Smooth muscle cell (in vitro differentiated cells): ENCODE data around the gene CCL25. TPM values are rescaled to one million over a fixed set of nuclear protein-coding genes. Genes with fewer than 3 reads are reported as not detected.

Experiments
- polyA plus RNA-seq: library from polyadenylated mRNA; unstranded; fragments of >200 nt; fragmentation: Nextera tagmentation; extraction: Ambion mirVana; gene quantifications from 2 replicates; pipeline ENCODE4 v1.2.1, GENCODE V29; 2016
- total RNA-seq: library from RNA; depleted of rRNA; stranded (reverse); fragments of >200 nt; gene quantifications from 2 replicates; pipeline ENCODE4 v1.2.3, GENCODE V29; 2014

Gene CCL25
- total and polyA plus RNA-seq, 2 experiments from 2014 or later, result 0.91 TPM; not detected in 1

Other genes starting within 250 kb of the CCL25 start
- 8.8 and 10.9 TPM in 2 replicates for gene EVI5L, start 222.5 kb upstream of the CCL25 start, total RNA-seq
- 15.9 and 21.2 TPM in 2 replicates for gene EVI5L, start 222.5 kb upstream of the CCL25 start, polyA plus RNA-seq
- 0.13 TPM in 1 of 2 replicates, not detected in the other for gene PRR36, start 178.4 kb upstream of the CCL25 start, total RNA-seq
- 0.57 and 2.5 TPM in 2 replicates for gene PRR36, start 178.4 kb upstream of the CCL25 start, polyA plus RNA-seq
- 7.6 and 7.8 TPM in 2 replicates for gene LRRC8E, start 164.2 kb upstream of the CCL25 start, total RNA-seq
- 6.3 and 7.4 TPM in 2 replicates for gene LRRC8E, start 164.2 kb upstream of the CCL25 start, polyA plus RNA-seq
- gene MAP2K7, start 148.9 kb upstream of the CCL25 start, total RNA-seq, result 6.7 and 8.2 TPM in 2 replicates
- gene MAP2K7, start 148.9 kb upstream of the CCL25 start, polyA plus RNA-seq, result 9.2 and 13.1 TPM in 2 replicates
- 18.7 and 20.7 TPM in 2 replicates for gene TGFBR3L, start 137.9 kb upstream of the CCL25 start, total RNA-seq
- gene TGFBR3L, start 137.9 kb upstream of the CCL25 start, polyA plus RNA-seq, result 44.0 and 46.6 TPM in 2 replicates
- gene SNAPC2, start 132.4 kb upstream of the CCL25 start, total RNA-seq, result 9.5 and 18.2 TPM in 2 replicates
- 35.0 and 35.3 TPM in 2 replicates for gene SNAPC2, start 132.4 kb upstream of the CCL25 start, polyA plus RNA-seq
- gene CTXN1, start 126.6 kb upstream of the CCL25 start, total RNA-seq, result 4.8 and 6.0 TPM in 2 replicates
- 25.4 and 26.0 TPM in 2 replicates for gene CTXN1, start 126.6 kb upstream of the CCL25 start, polyA plus RNA-seq
- gene TIMM44, start 109.1 kb upstream of the CCL25 start, total RNA-seq, result 25.1 and 27.1 TPM in 2 replicates
- 21.8 and 39.3 TPM in 2 replicates for gene TIMM44, start 109.1 kb upstream of the CCL25 start, polyA plus RNA-seq
- 32.8 and 47.9 TPM in 2 replicates for gene ELAVL1, start 47.1 kb upstream of the CCL25 start, total RNA-seq
- 90.7 and 91.6 TPM in 2 replicates for gene ELAVL1, start 47.1 kb upstream of the CCL25 start, polyA plus RNA-seq
- gene FBN3, start 96.8 kb downstream of the CCL25 start, total RNA-seq, result not detected in 2 replicates
- not detected in 2 replicates for gene FBN3, start 96.8 kb downstream of the CCL25 start, polyA plus RNA-seq
- 14.7 and 19.9 TPM in 2 replicates for gene CERS4, start 156.6 kb downstream of the CCL25 start, total RNA-seq
- 20.9 and 27.0 TPM in 2 replicates for gene CERS4, start 156.6 kb downstream of the CCL25 start, polyA plus RNA-seq